Keratinocyte (primary cell): ENCODE results near the gene R3HDM1. TPM values are rescaled to one million over a fixed set of nuclear protein-coding genes. Genes with fewer than 3 reads are reported as not detected.

Source experiments
- DNase-seq: peaks from one replicate; pipeline ENCODE4 v3.0.0-alpha.2; 2011; ENCODE audit warnings: low read depth, missing footprints, low spot score
- FAIRE-seq: peaks from 2 replicates; lab custom pipeline; 2011; peaks lifted over from hg19 to GRCh38; lab: Jason Lieb, UNC
- H2AFZ ChIP-seq: 2 replicates; pipeline ENCODE4 v1.6.0; 2012; ENCODE audit warnings: low read length, control low read depth, inconsistent platforms; ENCODE audit not compliant: control insufficient read depth
- H3K27ac ChIP-seq: 2 replicates; pipeline ENCODE4 v1.5.1; 2011; ENCODE audit warnings: low read length; ENCODE audit not compliant: control insufficient read depth, insufficient read depth
- H3K27me3 ChIP-seq: 3 replicates; pipeline ENCODE4 v1.6.0; 2011; ENCODE audit warnings: low read length; ENCODE audit not compliant: control insufficient read depth, insufficient read depth; ENCODE audit errors: extremely low read depth
- H3K36me3 ChIP-seq, 2 experiments: 2 replicates in 1 of 2; 3 replicates in 1 of 2; pipeline ENCODE4 v1.5.1; 2011; ENCODE audit warnings: low read length in 2 of 2, mild to moderate bottlenecking in 1 of 2; ENCODE audit not compliant: control insufficient read depth in 2 of 2, insufficient read depth in 2 of 2; ENCODE audit errors: extremely low read depth in 1 of 2
- H3K4me1 ChIP-seq: 3 replicates; pipeline ENCODE4 v1.5.1; 2011; ENCODE audit warnings: low read length; ENCODE audit not compliant: control insufficient read depth, insufficient read depth; ENCODE audit errors: extremely low read depth
- H3K4me2 ChIP-seq: 3 replicates; pipeline ENCODE4 v1.6.0; 2011; ENCODE audit warnings: low read depth, low read length; ENCODE audit not compliant: control insufficient read depth, insufficient read depth; ENCODE audit errors: extremely low read depth
- H3K4me3 ChIP-seq, 3 experiments: fragments of 200-600 bp in 1 of 3; sonication (generic) in 1 of 3; 2 replicates in 2 of 3; 3 replicates in 1 of 3; pipeline ENCODE4 v1.5.1; 2011 to 2016; ENCODE audit warnings: low read length in 3 of 3, mild to moderate bottlenecking in 3 of 3, control low read depth in 2 of 3, inconsistent platforms in 1 of 3, low read depth in 1 of 3, mixed read lengths in 1 of 3, mixed run types in 1 of 3, moderate library complexity in 1 of 3; ENCODE audit not compliant: control insufficient read depth in 2 of 3, insufficient read depth in 2 of 3; ENCODE audit errors: extremely low read depth in 1 of 3
- H3K79me2 ChIP-seq: 2 replicates; pipeline ENCODE4 v1.6.0; 2012; ENCODE audit warnings: low read length; ENCODE audit not compliant: control insufficient read depth, insufficient read depth
- H3K9ac ChIP-seq: 3 replicates; pipeline ENCODE4 v1.6.0; 2011; ENCODE audit warnings: low read length; ENCODE audit not compliant: control insufficient read depth, insufficient read depth; ENCODE audit errors: extremely low read depth
- H3K9me1 ChIP-seq: 3 replicates; pipeline ENCODE4 v1.6.0; 2011; ENCODE audit warnings: low read length; ENCODE audit not compliant: control insufficient read depth, insufficient read depth; ENCODE audit errors: extremely low read depth
- H3K9me3 ChIP-seq: 2 replicates; pipeline ENCODE4 v1.5.1; 2012; ENCODE audit warnings: low read depth, low read length; ENCODE audit not compliant: control insufficient read depth
- H4K20me1 ChIP-seq: 3 replicates; pipeline ENCODE4 v1.6.0; 2011; ENCODE audit warnings: low read length; ENCODE audit not compliant: control insufficient read depth, insufficient read depth; ENCODE audit errors: extremely low read depth
- EZH2 ChIP-seq: IDR thresholded peaks from one replicate; pipeline ENCODE4 v1.6.1; 2012; ENCODE audit warnings: inconsistent platforms, mild to moderate bottlenecking, low read length, moderate library complexity
- dilution Hi-C: fragments of 300-500 bp; cut with MboI; formaldehyde crosslinking; loops from one replicate; pipeline ENCODE4 v1.7.0; 2020; ENCODE audit warnings: low sequenced_read_pairs; ENCODE audit not compliant: extremely low pct_ligation_motif_present
- polyA plus RNA-seq, 5 experiments: library from polyadenylated mRNA; depleted of rRNA in 3 of 5; stranded (reverse) in 3 of 5; stranded (forward) in 1 of 5; unstranded in 1 of 5; fragments of >200 nt; gene quantifications; 1 replicate in 1 of 5; 2 replicates in 3 of 5; 3 replicates in 1 of 5; pipeline versions ENCODE4 v1.2.1 to v1.2.3, GENCODE V29; 2011 to 2012; ENCODE audit warnings: missing spikeins in 2 of 5, low read depth in 1 of 5, low replicate concordance in 1 of 5
- TF ChIP-seq, protein P1 (sequence below), 3 experiments: IDR thresholded peaks in 1 of 3; conservative IDR thresholded peaks in 1 of 3; optimal IDR thresholded peaks in 1 of 3; 2 replicates in 2 of 3; 3 replicates in 1 of 3; pipeline versions ENCODE3 to v1.5.1; 2011; ENCODE audit warnings: low read length in 3 of 3, mild to moderate bottlenecking in 3 of 3, moderate library complexity in 2 of 3, control low read depth in 1 of 3, inconsistent platforms in 1 of 3; ENCODE audit not compliant: insufficient read depth in 2 of 3; ENCODE audit errors: extremely low read depth in 1 of 3

R3HDM1 gene
- polyA plus RNA-seq, 1 donor (not counting 4 experiments of a cell fraction or from before 2014, with no cell fraction given) = 41.0 TPM

DNA sequence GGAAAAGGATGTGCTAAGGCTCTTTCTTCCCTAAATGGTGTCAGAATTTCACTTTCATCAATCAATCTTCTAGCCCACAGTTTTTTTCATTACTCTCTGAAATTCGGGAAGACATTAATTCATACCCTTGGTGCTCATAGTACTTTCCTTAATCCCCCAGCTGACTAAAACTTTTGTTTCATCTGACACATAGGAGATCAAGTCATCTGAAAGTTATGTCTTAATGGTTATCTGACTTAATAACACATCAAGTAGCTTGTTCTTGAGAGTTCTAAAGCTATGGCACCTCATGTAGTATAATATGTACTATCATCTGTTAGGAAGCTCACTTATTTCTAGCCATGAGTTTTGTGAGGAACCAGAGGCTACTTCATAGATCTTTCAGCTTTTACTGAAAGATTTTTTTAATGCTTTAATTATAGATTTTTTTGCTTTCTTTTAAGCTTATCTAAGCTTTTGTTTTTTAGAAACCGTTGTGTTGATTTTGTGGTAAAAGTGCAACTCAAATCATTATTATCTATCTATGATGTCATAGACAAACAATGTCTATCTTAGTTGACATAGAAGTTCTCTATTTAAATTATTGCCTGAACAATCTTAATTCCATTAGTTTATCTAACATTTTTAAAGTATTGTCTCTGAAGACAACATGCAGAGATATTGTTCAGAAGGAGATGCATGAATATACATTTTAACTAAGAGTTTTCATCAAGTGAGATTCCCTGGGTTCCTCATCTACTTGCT lies 116.7 kb downstream of the R3HDM1 start:
- Histone ChIP-seq H3K27ac (no peak overlapping the region), H3K36me3 (peaks cover 0 to 1% of the 10 kb centered on the region in 2 experiments), H3K4me3 (no peak overlapping the region), H3K4me2 (no peak overlapping the region), H3K27me3 (no peaks in the 10 kb centered on the region), H3K9me1 (no peaks in the 10 kb centered on the region), H4K20me1 (no peaks in the 10 kb centered on the region), H2AFZ (no peak overlapping the region), H3K79me2 (no peaks in the 10 kb centered on the region), H3K4me1 (no peaks in the 10 kb centered on the region), H3K9me3 (no peaks in the 10 kb centered on the region), H3K9ac (no peak overlapping the region)
- no peak for FAIRE-seq
- dilution Hi-C loops = no loop called here
- no peak for TF ChIP-seq EZH2
- TF ChIP-seq, protein P1, sequence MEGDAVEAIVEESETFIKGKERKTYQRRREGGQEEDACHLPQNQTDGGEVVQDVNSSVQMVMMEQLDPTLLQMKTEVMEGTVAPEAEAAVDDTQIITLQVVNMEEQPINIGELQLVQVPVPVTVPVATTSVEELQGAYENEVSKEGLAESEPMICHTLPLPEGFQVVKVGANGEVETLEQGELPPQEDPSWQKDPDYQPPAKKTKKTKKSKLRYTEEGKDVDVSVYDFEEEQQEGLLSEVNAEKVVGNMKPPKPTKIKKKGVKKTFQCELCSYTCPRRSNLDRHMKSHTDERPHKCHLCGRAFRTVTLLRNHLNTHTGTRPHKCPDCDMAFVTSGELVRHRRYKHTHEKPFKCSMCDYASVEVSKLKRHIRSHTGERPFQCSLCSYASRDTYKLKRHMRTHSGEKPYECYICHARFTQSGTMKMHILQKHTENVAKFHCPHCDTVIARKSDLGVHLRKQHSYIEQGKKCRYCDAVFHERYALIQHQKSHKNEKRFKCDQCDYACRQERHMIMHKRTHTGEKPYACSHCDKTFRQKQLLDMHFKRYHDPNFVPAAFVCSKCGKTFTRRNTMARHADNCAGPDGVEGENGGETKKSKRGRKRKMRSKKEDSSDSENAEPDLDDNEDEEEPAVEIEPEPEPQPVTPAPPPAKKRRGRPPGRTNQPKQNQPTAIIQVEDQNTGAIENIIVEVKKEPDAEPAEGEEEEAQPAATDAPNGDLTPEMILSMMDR (optimal IDR thresholded peaks at IDR 0.05 in 1 of 3, IDR thresholded peaks at IDR 0.05 in 1 of 3, conservative IDR thresholded peaks at IDR 0.05 in 1 of 3; ENCODE audit: extremely low read depth in 1 of 3, insufficient read depth in 2 of 3, low read length in 3 of 3) = no peak
- no peak for DNase-seq

DNA sequence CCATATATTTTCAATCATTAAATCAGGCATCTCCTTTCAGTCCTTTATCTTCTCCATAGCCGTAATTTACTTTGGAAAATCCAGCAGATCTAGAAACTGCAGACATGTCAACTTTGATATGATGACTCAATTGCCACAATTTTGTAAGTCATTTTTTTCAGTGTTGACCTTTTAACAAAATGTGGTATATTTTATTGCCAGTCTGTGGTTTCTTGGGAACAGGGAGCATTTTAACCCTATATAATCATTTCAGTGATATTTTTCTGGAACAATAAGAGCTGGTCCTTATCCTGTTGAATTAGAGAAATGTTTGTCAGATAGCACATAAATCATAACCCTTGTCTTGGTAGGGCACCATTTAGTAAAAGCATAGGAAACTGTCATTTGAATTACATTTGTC lies 119.4 kb downstream of the R3HDM1 start:
- H3K27me3 ChIP-seq = no peaks in the 10 kb centered on the region
- no peak overlapping the region for H3K27ac ChIP-seq
- H3K9me3 ChIP-seq = no peaks in the 10 kb centered on the region
- H4K20me1 ChIP-seq = no peaks in the 10 kb centered on the region
- TF ChIP-seq EZH2 = no peak
- TF ChIP-seq, protein P1 (optimal IDR thresholded peaks at IDR 0.05 in 1 of 3, IDR thresholded peaks at IDR 0.05 in 1 of 3, conservative IDR thresholded peaks at IDR 0.05 in 1 of 3; ENCODE audit: extremely low read depth in 1 of 3, insufficient read depth in 2 of 3, low read length in 3 of 3) = no peak
- no peak overlapping the region for H3K4me3 ChIP-seq
- H3K4me2 ChIP-seq = no peak overlapping the region
- no peak for DNase-seq
- peaks cover 0 to 1% of the 10 kb centered on the region in 2 experiments for H3K36me3 ChIP-seq
- no peaks in the 10 kb centered on the region for H3K4me1 ChIP-seq
- H3K9me1 ChIP-seq = no peaks in the 10 kb centered on the region
- no peak overlapping the region for H2AFZ ChIP-seq
- H3K79me2 ChIP-seq = no peaks in the 10 kb centered on the region
- no peak overlapping the region for H3K9ac ChIP-seq
- no peak for FAIRE-seq
- dilution Hi-C loops = no loop called here
